Kidney epithelial cell (primary cell): Measurements from ENCODE around the gene KRT12. TPM values are rescaled to one million over a fixed set of nuclear protein-coding genes. Genes with fewer than 3 reads are reported as not detected.
"Not testable (repeated sequence)": the region's sequence is repeated elsewhere in the genome, so short reads cannot be mapped to it uniquely, and the experiment has no call there.

Experiments used
- DNase-seq: peaks from one replicate; pipeline ENCODE4 v3.0.0-alpha.2; 2010; ENCODE audit warnings: low read depth
- H3K27me3 ChIP-seq: 2 replicates; pipeline ENCODE4 v1.6.0; 2011; ENCODE audit warnings: low read length; ENCODE audit not compliant: control insufficient read depth, insufficient read depth
- H3K36me3 ChIP-seq: 2 replicates; pipeline ENCODE4 v1.5.1; 2011; ENCODE audit warnings: low read length; ENCODE audit not compliant: control insufficient read depth, insufficient read depth
- H3K4me3 ChIP-seq: 2 replicates; pipeline ENCODE4 v1.5.1; 2011; ENCODE audit warnings: low read depth, mild to moderate bottlenecking, control low read depth, low read length
- CTCF ChIP-seq: IDR thresholded peaks from 2 replicates; pipeline ENCODE4 v1.5.1; 2011; ENCODE audit warnings: mild to moderate bottlenecking, moderate library complexity, low read length, control low read depth, inconsistent platforms; ENCODE audit not compliant: insufficient read depth, poor library complexity, severe bottlenecking
- total RNA-seq: library from RNA; depleted of rRNA; stranded (reverse); fragments of >200 nt; gene quantifications from 2 replicates; pipeline ENCODE4 v1.2.3, GENCODE V29; 2015

KRT12 gene
- total RNA-seq, 1 donor from 2014 or later: not detected

DNA sequence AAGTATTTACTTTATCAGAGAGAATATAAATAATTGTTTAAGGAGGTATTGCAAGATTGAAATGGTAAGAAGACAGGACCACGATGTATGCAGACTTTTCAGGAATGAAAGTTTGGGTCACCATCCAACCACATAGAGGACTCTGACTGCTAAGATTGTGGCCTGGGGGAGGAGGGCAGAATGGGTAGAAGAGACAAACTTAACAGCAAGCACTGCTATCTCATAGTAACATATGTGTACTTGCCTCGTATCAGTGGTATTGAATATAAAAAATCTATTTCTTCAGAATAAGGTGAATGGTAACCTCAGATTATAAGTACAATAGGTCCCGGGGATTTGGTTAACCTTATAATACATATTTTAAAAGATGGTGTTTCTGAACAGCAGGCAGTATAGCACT is 50.5 kb downstream of the KRT12 start:
- Histone ChIP-seq H3K4me3 (no peak overlapping the region), H3K36me3 (peaks cover 2% of the 10 kb centered on the region), H3K27me3 (no peaks in the 10 kb centered on the region)
- no peak for TF ChIP-seq CTCF
- no peak for DNase-seq

GRCh38 chr17:40815381-40815780 is 51.6 kb downstream of the KRT12 start:
- Histone ChIP-seq H3K27me3 (no peaks in the 10 kb centered on the region), H3K4me3 (no peak overlapping the region), H3K36me3 (peaks cover 2% of the 10 kb centered on the region)
- TF ChIP-seq CTCF: no peak
- no peak for DNase-seq

GRCh38 chr17:40814657-40815056 is 52.4 kb downstream of the KRT12 start:
- H3K27me3 ChIP-seq, DNase-seq, H3K4me3 ChIP-seq, H3K36me3 ChIP-seq: not testable (repeated sequence)

DNA sequence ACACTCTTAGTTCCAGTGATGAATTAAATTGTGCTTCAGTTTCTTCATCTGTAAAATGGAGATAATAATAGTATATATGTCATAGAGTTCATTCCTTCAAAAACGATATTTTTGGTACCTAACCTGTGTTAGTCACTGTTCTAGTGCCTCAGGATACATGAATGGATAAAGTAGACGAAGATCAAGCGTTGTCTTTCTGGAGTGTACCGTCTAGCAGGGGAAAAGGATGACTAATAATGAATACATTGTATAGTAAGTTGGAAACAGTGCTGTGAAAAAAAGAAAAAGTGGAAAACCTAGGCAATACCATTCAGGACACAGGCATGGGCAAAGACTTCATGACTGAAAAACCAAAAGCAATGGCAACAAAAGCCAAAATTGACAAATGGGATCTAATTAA is 53.2 kb downstream of the KRT12 start:
- DNase-seq: peak; percentile 10
- Histone ChIP-seq H3K27me3 (no peaks in the 10 kb centered on the region), H3K4me3 (no peak overlapping the region), H3K36me3 (peaks cover 2% of the 10 kb centered on the region)
- no peak for TF ChIP-seq CTCF

DNA sequence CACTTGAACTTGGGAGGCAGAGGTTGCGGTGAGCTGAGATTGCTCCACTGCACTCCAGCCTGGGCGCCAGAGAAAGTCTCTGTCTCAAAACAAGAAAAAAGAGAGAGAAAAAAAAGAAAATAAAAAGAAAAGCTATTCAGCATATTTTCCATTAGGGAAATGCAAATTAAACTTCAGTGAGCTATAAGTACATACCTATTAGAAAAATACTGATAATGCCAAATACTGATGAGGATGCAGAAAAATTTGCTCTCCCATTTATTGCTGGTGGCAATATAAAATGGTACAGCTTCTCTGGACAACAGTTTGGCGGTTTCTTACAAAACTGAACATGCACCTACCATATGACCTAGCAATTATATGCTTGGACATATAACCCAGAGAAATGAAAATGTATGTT is 54.4 kb downstream of the KRT12 start:
- TF ChIP-seq CTCF: no peak
- no peaks in the 10 kb centered on the region for H3K27me3 ChIP-seq
- no peak for DNase-seq
- peaks cover 2% of the 10 kb centered on the region for H3K36me3 ChIP-seq
- no peak overlapping the region for H3K4me3 ChIP-seq

Other genes with a start within 250 kb of the KRT12 start
- gene SMARCE1, start 219.4 kb downstream of the KRT12 start, total RNA-seq: 105 and 115 TPM in 2 replicates
- not detected in 2 replicates for gene KRT222, start 202.0 kb downstream of the KRT12 start, total RNA-seq
- not detected in 2 replicates for gene KRT24, start 163.5 kb downstream of the KRT12 start, total RNA-seq
- gene KRT25, start 111.9 kb downstream of the KRT12 start, total RNA-seq: not detected in 2 replicates
- not detected in 2 replicates for gene KRT26, start 95.0 kb downstream of the KRT12 start, total RNA-seq
- gene KRT27, start 84.7 kb downstream of the KRT12 start, total RNA-seq: not detected in 2 replicates
- gene KRT28, start 67.3 kb downstream of the KRT12 start, total RNA-seq: not detected in 2 replicates
- 24.5 and 29.9 TPM in 2 replicates for gene KRT10, start 44.6 kb downstream of the KRT12 start, total RNA-seq
- gene KRT20, start 18.0 kb upstream of the KRT12 start, total RNA-seq: not detected in 2 replicates
- gene KRT23, start 70.4 kb upstream of the KRT12 start, total RNA-seq: 24.2 and 25.9 TPM in 2 replicates
- not detected in 2 replicates for gene KRT39, start 99.7 kb upstream of the KRT12 start, total RNA-seq
- gene KRT40, start 117.1 kb upstream of the KRT12 start, total RNA-seq: not detected in 2 replicates
- gene KRTAP3-3, start 126.9 kb upstream of the KRT12 start, total RNA-seq: not detected in 2 replicates
- gene KRTAP3-2, start 132.7 kb upstream of the KRT12 start, total RNA-seq: not detected in 2 replicates
- not detected in 2 replicates for gene KRTAP3-1, start 141.9 kb upstream of the KRT12 start, total RNA-seq
- not detected in 2 replicates for gene KRTAP1-5, start 160.0 kb upstream of the KRT12 start, total RNA-seq
- not detected in 2 replicates for gene KRTAP1-4, start 163.0 kb upstream of the KRT12 start, total RNA-seq
- gene KRTAP1-3, start 167.7 kb upstream of the KRT12 start, total RNA-seq: not detected in 2 replicates
- not detected in 2 replicates for gene KRTAP1-1, start 174.2 kb upstream of the KRT12 start, total RNA-seq
- gene KRTAP2-1, start 180.1 kb upstream of the KRT12 start, total RNA-seq: not detected in 2 replicates
- gene KRTAP2-2, start 188.0 kb upstream of the KRT12 start, total RNA-seq: not detected in 2 replicates
- 4.3 and 5.2 TPM in 2 replicates for gene KRTAP2-3, start 192.9 kb upstream of the KRT12 start, total RNA-seq
- gene KRTAP2-4, start 198.7 kb upstream of the KRT12 start, total RNA-seq: not detected in 2 replicates
- gene KRTAP4-7, start 216.9 kb upstream of the KRT12 start, total RNA-seq: not detected in 2 replicates
- not detected in 2 replicates for gene KRTAP4-8, start 230.9 kb upstream of the KRT12 start, total RNA-seq
- gene KRTAP4-16, start 235.0 kb upstream of the KRT12 start, total RNA-seq: not detected in 2 replicates
- not detected in 2 replicates for gene KRTAP4-9, start 238.2 kb upstream of the KRT12 start, total RNA-seq